Measurements from ENCODE around the gene AHI1. TPM values are rescaled to one million over a fixed set of nuclear protein-coding genes. Genes with fewer than 3 reads are reported as not detected.
"Not testable (repeated sequence)": the region's sequence is repeated elsewhere in the genome, so short reads cannot be mapped to it uniquely, and the experiment has no call there.

The AHI1 gene
- total RNA-seq, 3 donors from 2014 or later, result 17.7 to 34.7 (median 26.5) TPM

DNA sequence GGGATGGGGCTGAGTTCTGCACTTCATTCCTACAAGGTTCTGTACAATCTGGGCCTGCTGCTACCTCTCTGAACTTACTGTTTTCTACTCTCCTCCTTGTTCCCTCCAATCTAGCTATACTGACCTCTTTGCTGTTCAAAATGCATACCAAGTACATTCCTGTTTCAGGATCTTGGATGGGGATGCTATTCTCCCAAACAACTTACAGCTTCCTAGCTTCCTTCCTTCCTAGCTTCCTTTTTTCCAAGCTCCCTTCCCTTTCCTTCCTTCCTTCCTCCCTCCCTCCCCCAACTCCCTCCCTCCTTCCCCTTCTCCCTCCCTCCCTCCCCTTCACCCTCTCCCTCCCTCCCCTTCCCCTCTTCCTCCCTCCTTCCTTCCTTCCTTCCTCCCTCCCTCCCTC lies 117.9 kb downstream of the AHI1 start:
- intact Hi-C loops (cut with DNase I, micrococcal nuclease), result no loop called here
- no peak for ATAC-seq
- Histone ChIP-seq H3K4me1 (ENCODE audit: low read depth) (no peaks in the 10 kb centered on the region), H3K9me3 (no peaks in the 10 kb centered on the region), H3K36me3 (ENCODE audit: low read depth) (no peaks in the 10 kb centered on the region), H3K4me3 (no peak overlapping the region)
- TF ChIP-seq, protein P1, sequence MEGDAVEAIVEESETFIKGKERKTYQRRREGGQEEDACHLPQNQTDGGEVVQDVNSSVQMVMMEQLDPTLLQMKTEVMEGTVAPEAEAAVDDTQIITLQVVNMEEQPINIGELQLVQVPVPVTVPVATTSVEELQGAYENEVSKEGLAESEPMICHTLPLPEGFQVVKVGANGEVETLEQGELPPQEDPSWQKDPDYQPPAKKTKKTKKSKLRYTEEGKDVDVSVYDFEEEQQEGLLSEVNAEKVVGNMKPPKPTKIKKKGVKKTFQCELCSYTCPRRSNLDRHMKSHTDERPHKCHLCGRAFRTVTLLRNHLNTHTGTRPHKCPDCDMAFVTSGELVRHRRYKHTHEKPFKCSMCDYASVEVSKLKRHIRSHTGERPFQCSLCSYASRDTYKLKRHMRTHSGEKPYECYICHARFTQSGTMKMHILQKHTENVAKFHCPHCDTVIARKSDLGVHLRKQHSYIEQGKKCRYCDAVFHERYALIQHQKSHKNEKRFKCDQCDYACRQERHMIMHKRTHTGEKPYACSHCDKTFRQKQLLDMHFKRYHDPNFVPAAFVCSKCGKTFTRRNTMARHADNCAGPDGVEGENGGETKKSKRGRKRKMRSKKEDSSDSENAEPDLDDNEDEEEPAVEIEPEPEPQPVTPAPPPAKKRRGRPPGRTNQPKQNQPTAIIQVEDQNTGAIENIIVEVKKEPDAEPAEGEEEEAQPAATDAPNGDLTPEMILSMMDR (IDR thresholded peaks at IDR 0.05), result no peak
- no peak for DNase-seq

DNA sequence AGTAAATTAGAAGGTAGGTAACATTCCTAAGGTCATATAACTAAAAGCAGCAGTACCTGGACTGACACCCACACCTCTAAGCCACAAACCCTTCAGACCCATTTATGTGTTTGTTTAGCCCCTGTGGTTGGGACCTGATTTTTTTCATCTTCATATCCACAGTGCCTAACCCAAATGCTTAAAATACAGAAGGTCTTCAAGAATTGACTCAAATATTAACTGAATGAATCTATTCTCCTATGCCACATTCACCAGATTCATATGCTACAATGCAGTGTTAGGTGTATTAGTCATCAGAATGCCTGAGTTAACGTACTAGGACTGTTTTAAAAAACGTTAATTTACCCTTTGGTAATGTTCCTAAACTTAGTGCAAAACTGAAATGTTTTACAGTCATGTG lies 124.8 kb downstream of the AHI1 start:
- intact Hi-C loops (cut with DNase I, micrococcal nuclease), result no loop called here
- Histone ChIP-seq H3K4me3 (no peak overlapping the region), H3K36me3 (ENCODE audit: low read depth) (no peaks in the 10 kb centered on the region), H3K4me1 (ENCODE audit: low read depth) (no peaks in the 10 kb centered on the region), H3K9me3 (no peaks in the 10 kb centered on the region)
- TF ChIP-seq, protein P1 (IDR thresholded peaks at IDR 0.05), result no peak
- DNase-seq (no peak), ATAC-seq (no peak)

DNA sequence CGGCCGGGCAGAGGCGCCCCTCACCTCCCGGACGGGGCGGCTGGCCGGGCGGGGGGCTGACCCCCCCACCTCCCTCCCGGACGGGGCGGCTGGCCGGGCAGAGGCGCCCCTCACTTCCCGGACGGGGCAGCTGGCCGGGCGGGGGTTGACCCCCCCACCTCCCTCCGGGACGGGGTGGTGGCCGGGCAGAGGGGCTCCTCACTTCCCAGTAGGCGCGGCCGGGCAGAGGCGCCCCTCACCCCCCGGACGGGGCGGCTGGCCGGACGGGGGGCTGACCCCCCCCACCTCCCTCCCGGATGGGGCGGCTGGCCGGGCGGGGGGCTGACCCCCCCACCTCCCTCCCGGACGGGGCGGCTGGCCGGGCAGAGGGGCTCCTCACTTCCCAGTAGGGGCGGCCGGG lies 133.9 kb downstream of the AHI1 start:
- ATAC-seq; intact Hi-C loops (cut with DNase I, micrococcal nuclease); H3K4me3 ChIP-seq; H3K4me1 ChIP-seq (ENCODE audit: low read depth); H3K36me3 ChIP-seq (ENCODE audit: low read depth); DNase-seq: not testable (repeated sequence)
- peaks cover 15% of the 10 kb centered on the region for H3K9me3 ChIP-seq

DNA sequence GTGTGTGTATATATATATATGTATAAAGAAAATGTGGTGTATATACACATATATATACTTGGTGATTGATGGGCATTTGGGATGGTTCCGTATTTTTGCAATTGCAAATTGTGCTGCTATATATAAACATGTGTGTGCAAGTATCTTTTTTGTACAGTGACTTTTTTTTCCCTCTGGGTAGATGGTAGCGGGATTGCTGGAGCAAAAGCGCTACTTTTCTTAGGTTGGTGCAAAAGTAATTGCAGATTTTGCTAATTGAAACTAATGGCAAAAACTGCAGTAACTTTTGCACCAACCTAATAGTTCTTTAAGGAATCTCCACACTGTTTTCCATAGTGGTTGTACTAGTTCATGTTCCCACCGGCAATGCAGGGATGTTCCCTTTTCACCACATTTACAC lies 135.4 kb downstream of the AHI1 start:
- no peak for DNase-seq
- TF ChIP-seq, protein P1 (IDR thresholded peaks at IDR 0.05), result no peak
- no peaks in the 10 kb centered on the region for H3K36me3 ChIP-seq (ENCODE audit: low read depth)
- intact Hi-C loops (cut with DNase I, micrococcal nuclease), result no loop called here
- peaks cover 15% of the 10 kb centered on the region for H3K9me3 ChIP-seq
- no peaks in the 10 kb centered on the region for H3K4me1 ChIP-seq (ENCODE audit: low read depth)
- no peak for ATAC-seq
- no peak overlapping the region for H3K4me3 ChIP-seq

DNA sequence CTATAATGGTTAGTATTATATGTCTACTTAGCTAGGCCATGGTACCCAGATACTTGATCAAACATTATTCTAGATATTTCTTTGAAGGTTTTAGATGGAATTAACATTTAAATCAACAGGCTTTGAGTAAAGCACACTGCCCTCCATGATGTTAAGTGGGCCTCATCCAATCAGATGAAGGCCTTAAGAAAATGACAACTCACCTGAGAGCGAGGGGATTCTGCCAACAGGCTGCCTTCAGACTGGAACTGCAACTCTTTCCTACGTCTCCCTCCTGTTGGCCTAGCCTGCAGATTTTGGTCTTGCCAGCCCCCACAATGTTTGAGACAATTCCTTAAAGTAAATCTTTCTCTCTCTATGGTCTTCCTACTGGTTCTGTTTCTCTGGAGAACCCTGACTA lies 137.3 kb downstream of the AHI1 start:
- ATAC-seq (no peak), DNase-seq (no peak)
- H3K4me1 ChIP-seq (ENCODE audit: low read depth), result no peaks in the 10 kb centered on the region
- H3K9me3 ChIP-seq, result peaks cover 4% of the 10 kb centered on the region
- TF ChIP-seq, protein P1 (IDR thresholded peaks at IDR 0.05), result no peak
- no peaks in the 10 kb centered on the region for H3K36me3 ChIP-seq (ENCODE audit: low read depth)
- H3K4me3 ChIP-seq, result no peak overlapping the region
- intact Hi-C loops (cut with DNase I, micrococcal nuclease), result no loop called here

DNA sequence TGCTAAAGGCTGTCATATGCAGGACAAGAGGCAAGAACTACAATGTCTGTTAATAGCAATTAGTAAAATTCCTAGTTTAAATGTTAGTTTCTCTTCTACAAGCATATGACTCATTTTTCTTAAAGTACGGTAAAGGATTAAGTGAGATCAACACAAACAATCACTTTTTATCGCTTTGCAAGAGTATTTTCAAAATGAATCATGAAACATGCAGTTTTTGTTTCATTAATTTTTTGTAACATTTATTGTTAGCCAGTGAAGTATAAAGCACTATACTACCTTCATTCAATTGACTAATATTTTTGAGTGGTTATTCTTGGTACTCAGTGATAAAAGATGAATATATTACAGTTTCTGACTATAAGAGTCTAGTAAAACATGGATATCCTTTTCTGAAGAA lies 138.6 kb downstream of the AHI1 start:
- ATAC-seq (no peak), DNase-seq (no peak)
- intact Hi-C loops (cut with DNase I, micrococcal nuclease), result no loop called here
- peaks cover 4% of the 10 kb centered on the region for H3K4me1 ChIP-seq (ENCODE audit: low read depth)
- H3K36me3 ChIP-seq (ENCODE audit: low read depth), result no peaks in the 10 kb centered on the region
- TF ChIP-seq, protein P1 (IDR thresholded peaks at IDR 0.05), result no peak
- H3K4me3 ChIP-seq, result no peak overlapping the region
- no peaks in the 10 kb centered on the region for H3K9me3 ChIP-seq

Data from mucosa of descending colon (tissue), 3 donors.